ENCODE data around the gene PGAP3. TPM values are rescaled to one million over a fixed set of nuclear protein-coding genes. Genes with fewer than 3 reads are reported as not detected.

The PGAP3 gene
- polyA plus RNA-seq, 6 donors from 2014 or later = 7.2 to 18.2 (median 9.1) TPM

- peak overlapping the region; percentile 69 to 98 (median 91) for H3K27ac Mint-ChIP-seq
- peak overlapping the region; percentile 19 to 84 (median 62) for H3K4me3 Mint-ChIP-seq
- no peak for ATAC-seq (ENCODE audit: low read depth in 2 of 2)
- DNase-seq = no peak
- H3K36me3 Mint-ChIP-seq = peaks cover 0 to 2% of the 10 kb centered on the region in 2 donors
- H3K4me1 Mint-ChIP-seq = peaks cover 71 to 76% (median 72%) of the 10 kb centered on the region in 3 donors
- H3K9me3 Mint-ChIP-seq = no peaks in the 10 kb centered on the region
- H3K27me3 Mint-ChIP-seq = no peaks in the 10 kb centered on the region
Measured at GRCh38 chr17:39677542-39678339, 10.1 kb downstream of the PGAP3 start.

- ATAC-seq (ENCODE audit: low read depth in 2 of 2) (no peak), DNase-seq (no peak)
- H3K4me3 Mint-ChIP-seq = peak overlapping the region; percentile 19 to 84 (median 62)
- H3K27me3 Mint-ChIP-seq = no peaks in the 10 kb centered on the region
- no peaks in the 10 kb centered on the region for H3K36me3 Mint-ChIP-seq
- H3K27ac Mint-ChIP-seq = peak overlapping the region; percentile 46 to 98 (median 72)
- no peaks in the 10 kb centered on the region for H3K9me3 Mint-ChIP-seq
- peaks cover 74 to 79% (median 79%) of the 10 kb centered on the region in 3 donors for H3K4me1 Mint-ChIP-seq
Measured at GRCh38 chr17:39677072-39677471, 10.8 kb downstream of the PGAP3 start.

- Mint-ChIP-seq H3K9me3 (no peaks in the 10 kb centered on the region), H3K4me3 (peak overlapping the region; percentile 33 to 82 (median 66)), H3K36me3 (no peaks in the 10 kb centered on the region), H3K4me1 (peaks cover 80 to 84% (median 80%) of the 10 kb centered on the region in 3 donors), H3K27ac (peak overlapping the region; percentile 38 to 98 (median 76)), H3K27me3 (no peaks in the 10 kb centered on the region)
- DNase-seq = peak; percentile 54
- peak; percentile 60 to 68 for ATAC-seq (ENCODE audit: low read depth in 2 of 2)
Measured at GRCh38 chr17:39676198-39676819, 11.5 kb downstream of the PGAP3 start.

GRCh38 chr17:39675390-39676082, 12.3 kb downstream of the PGAP3 start:
- no peaks in the 10 kb centered on the region for H3K9me3 Mint-ChIP-seq
- no peak for ATAC-seq (ENCODE audit: low read depth in 2 of 2)
- H3K4me3 Mint-ChIP-seq = peak overlapping the region in 7 of 8 donors; percentile 33 to 88 (median 63)
- H3K4me1 Mint-ChIP-seq = peaks cover 73 to 81% (median 73%) of the 10 kb centered on the region in 3 donors
- no peaks in the 10 kb centered on the region for H3K27me3 Mint-ChIP-seq
- H3K36me3 Mint-ChIP-seq = no peaks in the 10 kb centered on the region
- H3K27ac Mint-ChIP-seq = peak overlapping the region; percentile 79 to 98 (median 90)
- no peak for DNase-seq

GRCh38 chr17:39674702-39675389, 13.0 kb downstream of the PGAP3 start:
- H3K4me1 Mint-ChIP-seq = peaks cover 66 to 75% (median 69%) of the 10 kb centered on the region in 3 donors
- H3K27ac Mint-ChIP-seq = peak overlapping the region in 4 of 6 donors; percentile 76 to 98 (median 85)
- DNase-seq (peak; percentile 53), ATAC-seq (ENCODE audit: low read depth in 2 of 2) (peak; percentile 43 to 51)
- H3K4me3 Mint-ChIP-seq = peak overlapping the region; percentile 5 to 88 (median 56)
- no peaks in the 10 kb centered on the region for H3K9me3 Mint-ChIP-seq
- H3K27me3 Mint-ChIP-seq = no peaks in the 10 kb centered on the region
- H3K36me3 Mint-ChIP-seq = no peaks in the 10 kb centered on the region

- Mint-ChIP-seq H3K4me1 (peaks cover 60 to 68% (median 67%) of the 10 kb centered on the region in 3 donors), H3K9me3 (no peaks in the 10 kb centered on the region), H3K27ac (peak overlapping the region in 3 of 6 donors; percentile 76 to 98 (median 86)), H3K36me3 (no peaks in the 10 kb centered on the region), H3K4me3 (no peak overlapping the region), H3K27me3 (peaks cover 0 to 3% (median 0%) of the 10 kb centered on the region in 3 donors)
- DNase-seq = no peak
- no peak for ATAC-seq (ENCODE audit: low read depth in 2 of 2)
Measured at GRCh38 chr17:39674179-39674578, 13.7 kb downstream of the PGAP3 start.

- Mint-ChIP-seq H3K36me3 (no peaks in the 10 kb centered on the region), H3K27ac (peak overlapping the region in 2 of 6 donors; percentile 86 to 98), H3K27me3 (peaks cover 4 to 10% (median 6%) of the 10 kb centered on the region in 3 donors), H3K9me3 (no peaks in the 10 kb centered on the region), H3K4me1 (peaks cover 58 to 65% (median 64%) of the 10 kb centered on the region in 3 donors), H3K4me3 (peak overlapping the region in 2 of 8 donors; percentile 16 to 37)
- DNase-seq (no peak), ATAC-seq (ENCODE audit: low read depth in 2 of 2) (no peak)
Measured at GRCh38 chr17:39673335-39674081, 14.3 kb downstream of the PGAP3 start.

GRCh38 chr17:39672522-39673334, 15.1 kb downstream of the PGAP3 start:
- no peak for ATAC-seq (ENCODE audit: low read depth in 2 of 2)
- H3K27me3 Mint-ChIP-seq = peaks cover 5 to 13% (median 10%) of the 10 kb centered on the region in 3 donors
- H3K4me1 Mint-ChIP-seq = peaks cover 57 to 61% (median 60%) of the 10 kb centered on the region in 3 donors
- no peak for DNase-seq
- H3K27ac Mint-ChIP-seq = peak overlapping the region in 2 of 6 donors; percentile 65 to 98
- H3K36me3 Mint-ChIP-seq = no peaks in the 10 kb centered on the region
- peak overlapping the region in 3 of 8 donors; percentile 16 to 74 (median 43) for H3K4me3 Mint-ChIP-seq
- no peaks in the 10 kb centered on the region for H3K9me3 Mint-ChIP-seq

DNA sequence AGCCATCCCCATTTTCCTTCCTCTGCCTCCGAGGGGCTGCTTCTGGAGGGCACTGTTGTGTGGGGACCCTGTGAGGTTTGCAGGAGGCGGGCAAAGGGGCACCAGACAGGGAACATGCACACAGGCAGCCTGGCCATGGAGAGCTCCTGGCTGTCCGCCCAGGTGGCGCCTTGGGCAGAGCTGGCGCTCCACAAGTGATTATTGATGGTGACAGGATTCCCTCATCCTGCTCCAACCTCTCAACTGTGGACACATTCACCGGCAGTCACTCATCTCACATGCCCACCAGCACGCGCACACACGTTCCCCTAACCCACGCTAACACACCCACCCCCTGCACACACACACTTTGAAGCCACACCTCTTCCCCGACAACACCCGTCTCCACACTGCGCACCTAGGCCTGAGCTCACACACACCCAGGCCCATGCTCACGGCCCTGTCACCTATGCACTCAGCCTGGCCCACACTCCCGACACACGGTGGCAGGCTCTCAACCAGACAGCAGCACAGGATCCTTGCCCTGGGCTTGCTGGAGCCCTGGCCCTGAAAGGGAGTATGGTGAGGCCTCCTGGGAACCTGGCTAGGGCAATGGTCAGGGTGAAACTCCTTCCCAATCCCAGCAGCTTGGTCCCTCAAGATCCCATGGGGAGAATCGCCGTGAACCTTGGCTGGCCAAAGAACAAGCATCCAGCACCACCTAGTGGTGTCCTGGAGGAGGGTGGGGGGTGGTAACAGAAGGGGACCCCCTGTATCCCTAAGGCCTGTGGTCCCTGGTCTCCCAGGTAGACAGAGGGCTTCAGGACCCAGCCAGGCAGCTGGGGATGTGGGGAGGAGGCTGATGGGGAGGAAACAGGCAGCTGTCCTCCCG, 16.0 kb downstream of the PGAP3 start:
- Mint-ChIP-seq H3K9me3 (no peaks in the 10 kb centered on the region), H3K27ac (peak overlapping the region in 4 of 6 donors; percentile 26 to 52 (median 43)), H3K4me1 (peaks cover 52 to 55% (median 54%) of the 10 kb centered on the region in 3 donors), H3K36me3 (no peaks in the 10 kb centered on the region), H3K4me3 (peak overlapping the region in 2 of 8 donors; percentile 40 to 43), H3K27me3 (peaks cover 5 to 16% (median 10%) of the 10 kb centered on the region in 3 donors)
- no peak for ATAC-seq (ENCODE audit: low read depth in 2 of 2)
- DNase-seq = no peak

- ATAC-seq (ENCODE audit: low read depth in 2 of 2) = no peak
- Mint-ChIP-seq H3K36me3 (no peaks in the 10 kb centered on the region), H3K4me3 (no peak overlapping the region), H3K4me1 (peaks cover 44 to 51% (median 45%) of the 10 kb centered on the region in 3 donors), H3K27me3 (peaks cover 5 to 21% (median 10%) of the 10 kb centered on the region in 3 donors), H3K27ac (no peak overlapping the region), H3K9me3 (no peaks in the 10 kb centered on the region)
- no peak for DNase-seq
Measured at GRCh38 chr17:39670746-39671145, 17.1 kb downstream of the PGAP3 start.
